ENCODE results near the gene DCC.

DNA sequence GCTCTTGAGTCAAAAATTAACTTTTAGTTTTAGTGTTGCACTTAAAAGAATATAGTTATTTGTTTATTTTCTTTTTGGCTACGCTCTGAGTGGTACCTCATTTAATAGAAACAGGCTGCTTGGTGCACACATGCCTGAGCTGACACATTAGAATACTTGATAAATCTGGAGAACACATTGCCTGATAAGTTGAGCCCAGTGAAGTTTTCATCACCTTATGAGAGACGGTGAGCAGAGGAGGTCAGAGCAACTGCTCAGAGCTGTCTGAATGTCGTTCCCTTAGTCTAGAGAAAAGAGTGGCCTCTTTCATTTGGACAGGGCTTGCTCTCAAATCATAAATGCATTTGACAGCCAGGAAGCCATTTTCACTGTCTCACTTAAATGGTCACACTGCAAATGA is 1168.5 kb downstream of the DCC start:
- TF ChIP-seq, protein P1, sequence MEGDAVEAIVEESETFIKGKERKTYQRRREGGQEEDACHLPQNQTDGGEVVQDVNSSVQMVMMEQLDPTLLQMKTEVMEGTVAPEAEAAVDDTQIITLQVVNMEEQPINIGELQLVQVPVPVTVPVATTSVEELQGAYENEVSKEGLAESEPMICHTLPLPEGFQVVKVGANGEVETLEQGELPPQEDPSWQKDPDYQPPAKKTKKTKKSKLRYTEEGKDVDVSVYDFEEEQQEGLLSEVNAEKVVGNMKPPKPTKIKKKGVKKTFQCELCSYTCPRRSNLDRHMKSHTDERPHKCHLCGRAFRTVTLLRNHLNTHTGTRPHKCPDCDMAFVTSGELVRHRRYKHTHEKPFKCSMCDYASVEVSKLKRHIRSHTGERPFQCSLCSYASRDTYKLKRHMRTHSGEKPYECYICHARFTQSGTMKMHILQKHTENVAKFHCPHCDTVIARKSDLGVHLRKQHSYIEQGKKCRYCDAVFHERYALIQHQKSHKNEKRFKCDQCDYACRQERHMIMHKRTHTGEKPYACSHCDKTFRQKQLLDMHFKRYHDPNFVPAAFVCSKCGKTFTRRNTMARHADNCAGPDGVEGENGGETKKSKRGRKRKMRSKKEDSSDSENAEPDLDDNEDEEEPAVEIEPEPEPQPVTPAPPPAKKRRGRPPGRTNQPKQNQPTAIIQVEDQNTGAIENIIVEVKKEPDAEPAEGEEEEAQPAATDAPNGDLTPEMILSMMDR (IDR thresholded peaks at IDR 0.05; ENCODE audit: low read length) = no peak
- no peak for TF ChIP-seq EZH2phosphoT487 (IDR thresholded peaks at IDR 0.05; ENCODE audit: low read length)
- TF ChIP-seq EZH2 (optimal IDR thresholded peaks at IDR 0.05; ENCODE audit: low read depth, low read length) = no peak

Data from MM.1S (cell line).